KMS-11 (cell line): ENCODE data around the gene ZBED1.
"Not testable (repeated sequence)": the region's sequence is repeated elsewhere in the genome, so short reads cannot be mapped to it uniquely, and the experiment has no call there.

ENCODE experiments used
- H2AFZ ChIP-seq: fragments of 200-600 bp; sonication (generic); 2 replicates; pipeline ENCODE4 v1.6.1; 2016; ENCODE audit warnings: antibody characterized with exemption, mixed run types, low read depth
- H3K27ac ChIP-seq: fragments of 200-600 bp; sonication (generic); 2 replicates; pipeline ENCODE4 v1.6.1; 2016; ENCODE audit warnings: mild to moderate bottlenecking, mixed run types
- H3K27me3 ChIP-seq: fragments of 200-600 bp; sonication (generic); 2 replicates; pipeline ENCODE4 v1.6.1; 2017; ENCODE audit warnings: mild to moderate bottlenecking, low read depth, mixed run types, moderate library complexity; ENCODE audit not compliant: insufficient read depth
- H3K36me3 ChIP-seq: fragments of 200-600 bp; sonication (generic); 2 replicates; pipeline ENCODE4 v1.6.1; 2017; ENCODE audit warnings: mild to moderate bottlenecking, mixed run types; ENCODE audit not compliant: insufficient read depth
- H3K4me1 ChIP-seq: fragments of 200-600 bp; sonication (generic); 2 replicates; pipeline ENCODE4 v1.6.1; 2016; ENCODE audit warnings: mild to moderate bottlenecking, low read depth, mixed run types; ENCODE audit not compliant: poor library complexity, severe bottlenecking
- H3K4me2 ChIP-seq: fragments of 200-600 bp; sonication (generic); 2 replicates; pipeline ENCODE4 v1.7.0; 2016; ENCODE audit warnings: mild to moderate bottlenecking, mixed run types
- H3K4me3 ChIP-seq: fragments of 200-600 bp; sonication (generic); IDR thresholded peaks from 2 replicates; pipeline ENCODE4 v1.6.1; 2017; ENCODE audit warnings: low read depth, low read length, mixed read lengths; ENCODE audit not compliant: insufficient read depth
- H3K79me2 ChIP-seq: fragments of 200-600 bp; sonication (generic); 2 replicates; pipeline ENCODE4 v1.6.1; 2016; ENCODE audit warnings: low read depth, mixed run types; ENCODE audit not compliant: insufficient read depth
- H3K9ac ChIP-seq: fragments of 200-600 bp; sonication (generic); 2 replicates; pipeline ENCODE4 v1.6.1; 2016; ENCODE audit warnings: mild to moderate bottlenecking, mixed run types
- H4K20me1 ChIP-seq: fragments of 200-600 bp; sonication (generic); 2 replicates; pipeline ENCODE4 v1.6.1; 2016; ENCODE audit warnings: mild to moderate bottlenecking, mixed run types; ENCODE audit not compliant: insufficient read depth
- CTCF ChIP-seq: fragments of 200-600 bp; sonication (generic); conservative IDR thresholded peaks from 2 replicates; pipeline ENCODE4 v1.6.1; 2017; ENCODE audit warnings: low read depth, mild to moderate bottlenecking, antibody characterized with exemption, low read length, moderate library complexity, mixed read lengths

The ZBED1 gene

GRCh38 chrX:2479420-2479780, 21.4 kb downstream of the ZBED1 start:
- no peak overlapping the region for H3K4me2 ChIP-seq
- no peaks in the 10 kb centered on the region for H3K36me3 ChIP-seq
- H3K79me2 ChIP-seq, result no peaks in the 10 kb centered on the region
- no peaks in the 10 kb centered on the region for H3K27me3 ChIP-seq
- H3K27ac ChIP-seq, result no peak overlapping the region
- H2AFZ ChIP-seq, result no peak overlapping the region
- H4K20me1 ChIP-seq, result no peaks in the 10 kb centered on the region
- TF ChIP-seq CTCF, result no peak
- no peaks in the 10 kb centered on the region for H3K4me1 ChIP-seq
- H3K4me3 ChIP-seq, result no peak overlapping the region
- no peak overlapping the region for H3K9ac ChIP-seq

GRCh38 chrX:2478546-2479419, 22.0 kb downstream of the ZBED1 start:
- Histone ChIP-seq H3K4me1 (no peaks in the 10 kb centered on the region), H4K20me1 (no peaks in the 10 kb centered on the region), H3K79me2 (no peaks in the 10 kb centered on the region), H3K36me3 (no peaks in the 10 kb centered on the region), H3K27me3 (no peaks in the 10 kb centered on the region), H2AFZ (no peak overlapping the region), H3K27ac (no peak overlapping the region), H3K4me2 (no peak overlapping the region), H3K4me3 (no peak overlapping the region), H3K9ac (no peak overlapping the region)
- no peak for TF ChIP-seq CTCF

- H4K20me1 ChIP-seq, H3K4me2 ChIP-seq, H3K4me1 ChIP-seq, H3K36me3 ChIP-seq, H3K9ac ChIP-seq, H3K4me3 ChIP-seq, H3K79me2 ChIP-seq, H2AFZ ChIP-seq, H3K27ac ChIP-seq, H3K27me3 ChIP-seq: not testable (repeated sequence)
Observed at GRCh38 chrX:2477313-2477712, 23.5 kb downstream of the ZBED1 start.

- Histone ChIP-seq H3K4me3 (no peak overlapping the region), H3K27ac (no peak overlapping the region), H4K20me1 (no peaks in the 10 kb centered on the region), H3K4me1 (no peaks in the 10 kb centered on the region), H3K9ac (no peak overlapping the region), H2AFZ (no peak overlapping the region), H3K27me3 (no peaks in the 10 kb centered on the region), H3K4me2 (no peak overlapping the region), H3K79me2 (no peaks in the 10 kb centered on the region), H3K36me3 (no peaks in the 10 kb centered on the region)
- TF ChIP-seq CTCF, result no peak
Observed at GRCh38 chrX:2474963-2475726, 25.6 kb downstream of the ZBED1 start.
